Breast epithelium (tissue), 3 donors: ENCODE results near the gene TMCO4.

Source experiments
- CTCF ChIP-seq, 3 donors: fragments of 450-650 bp; IDR thresholded peaks; one replicate each; pipeline ENCODE4 v1.5.1; 2016 to 2017; ENCODE audit warnings: antibody characterized with exemption in 3 of 3, mild to moderate bottlenecking in 3 of 3, moderate library complexity in 3 of 3
- POLR2A ChIP-seq: fragments of 450-650 bp; IDR thresholded peaks from one replicate; pipeline ENCODE4 v1.6.1; 2016; ENCODE audit warnings: antibody characterized with exemption, mild to moderate bottlenecking, moderate library complexity
- POLR2AphosphoS5 ChIP-seq, 3 donors: sonication (generic); formaldehyde crosslinking; IDR thresholded peaks; one replicate each; pipeline ENCODE4 v1.6.1; 2017; ENCODE audit warnings: antibody characterized with exemption in 3 of 3

DNA sequence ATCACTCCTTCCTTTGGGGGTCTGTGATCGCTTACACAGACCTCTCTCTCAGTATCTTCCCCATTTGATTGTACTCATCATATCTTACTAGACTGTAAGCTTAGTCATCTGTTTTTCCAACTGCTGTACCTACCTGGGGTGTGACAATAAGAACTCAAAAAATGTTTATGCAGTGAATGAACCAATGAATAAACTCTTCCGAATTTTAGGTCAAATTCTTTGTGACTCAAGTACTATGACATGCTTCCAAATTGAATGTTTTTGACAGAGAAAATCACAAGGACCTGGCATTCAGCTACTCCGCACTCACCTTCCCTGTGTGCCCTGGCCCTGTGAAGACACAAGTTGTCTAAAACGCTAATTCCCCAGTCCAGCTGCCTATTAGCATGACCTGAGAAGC is 42.1 kb downstream of the TMCO4 start:
- TF ChIP-seq CTCF (IDR thresholded peaks at IDR 0.05) (no peak), POLR2A (no peak), POLR2AphosphoS5 (IDR thresholded peaks at IDR 0.05) (no peak)
